ENCODE results near the gene DHDH. TPM values are rescaled to one million over a fixed set of nuclear protein-coding genes. Genes with fewer than 3 reads are reported as not detected.

The DHDH gene
- total RNA-seq, 1 donor from 2014 or later, result 1.0 TPM

DNA sequence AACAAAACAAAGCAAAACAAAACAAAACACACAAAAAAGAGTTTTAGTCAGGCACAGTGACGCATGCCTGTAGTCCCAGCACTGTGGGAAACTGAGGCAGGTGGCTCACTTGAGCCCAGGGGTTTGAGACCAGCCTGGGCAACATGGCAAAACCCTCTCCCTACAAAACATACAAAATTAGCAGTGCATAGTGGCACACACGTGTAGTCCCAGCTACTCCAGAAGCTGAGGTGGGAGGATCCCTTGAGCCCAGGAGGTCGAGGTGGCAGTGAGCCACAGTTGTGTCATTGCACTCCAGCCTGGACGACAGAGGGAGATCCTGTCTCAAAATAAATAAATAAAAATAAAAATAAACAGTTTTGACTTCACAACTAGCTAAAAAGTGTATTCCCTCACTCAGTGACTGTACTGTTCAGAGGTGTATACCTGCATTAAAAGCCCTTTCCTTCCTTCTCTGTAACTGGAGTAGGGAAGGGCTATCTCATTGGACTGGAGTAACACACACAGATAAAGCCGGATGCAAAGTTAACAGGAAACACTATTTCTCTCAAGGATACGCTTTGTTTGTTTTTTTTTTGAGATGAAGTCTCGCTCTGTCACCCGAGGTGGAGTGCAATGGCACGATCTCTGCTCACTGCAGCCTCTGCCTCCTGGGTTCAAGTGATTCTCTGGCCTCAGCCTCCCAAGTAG is 17.5 kb downstream of the DHDH start:
- no peak overlapping the region for H3K4me3 ChIP-seq (ENCODE audit: low read depth, low read length)
- no peaks in the 10 kb centered on the region for H3K27me3 ChIP-seq (ENCODE audit: control insufficient read depth, insufficient read depth, low read length)
- TF ChIP-seq, protein P1, sequence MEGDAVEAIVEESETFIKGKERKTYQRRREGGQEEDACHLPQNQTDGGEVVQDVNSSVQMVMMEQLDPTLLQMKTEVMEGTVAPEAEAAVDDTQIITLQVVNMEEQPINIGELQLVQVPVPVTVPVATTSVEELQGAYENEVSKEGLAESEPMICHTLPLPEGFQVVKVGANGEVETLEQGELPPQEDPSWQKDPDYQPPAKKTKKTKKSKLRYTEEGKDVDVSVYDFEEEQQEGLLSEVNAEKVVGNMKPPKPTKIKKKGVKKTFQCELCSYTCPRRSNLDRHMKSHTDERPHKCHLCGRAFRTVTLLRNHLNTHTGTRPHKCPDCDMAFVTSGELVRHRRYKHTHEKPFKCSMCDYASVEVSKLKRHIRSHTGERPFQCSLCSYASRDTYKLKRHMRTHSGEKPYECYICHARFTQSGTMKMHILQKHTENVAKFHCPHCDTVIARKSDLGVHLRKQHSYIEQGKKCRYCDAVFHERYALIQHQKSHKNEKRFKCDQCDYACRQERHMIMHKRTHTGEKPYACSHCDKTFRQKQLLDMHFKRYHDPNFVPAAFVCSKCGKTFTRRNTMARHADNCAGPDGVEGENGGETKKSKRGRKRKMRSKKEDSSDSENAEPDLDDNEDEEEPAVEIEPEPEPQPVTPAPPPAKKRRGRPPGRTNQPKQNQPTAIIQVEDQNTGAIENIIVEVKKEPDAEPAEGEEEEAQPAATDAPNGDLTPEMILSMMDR (IDR thresholded peaks at IDR 0.05; ENCODE audit: insufficient read depth, low read length, poor library complexity, severe bottlenecking), result no peak
- DNase-seq (ENCODE audit: low read depth), result no peak
- H3K36me3 ChIP-seq (ENCODE audit: control insufficient read depth, insufficient read depth, low read length), result no peaks in the 10 kb centered on the region

DNA sequence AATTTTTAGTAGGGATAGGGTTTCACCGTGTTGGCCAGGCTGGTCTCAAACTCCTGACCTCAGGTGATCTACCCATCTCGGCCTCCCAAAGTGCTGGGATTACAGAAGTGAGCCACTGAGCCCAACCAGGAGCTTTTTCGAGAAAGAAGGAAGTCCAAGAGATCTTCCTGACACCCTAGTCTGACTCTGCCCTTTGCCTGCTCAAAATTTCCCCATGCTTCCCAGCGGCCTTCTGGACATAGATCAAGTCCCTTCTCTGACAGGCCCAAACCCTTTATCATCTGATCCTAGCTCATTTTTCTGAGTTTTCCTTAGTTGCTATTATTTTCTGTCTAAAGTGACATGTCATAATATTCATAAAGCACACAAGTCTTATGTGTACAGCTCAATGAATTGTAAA is 19.6 kb downstream of the DHDH start:
- H3K27me3 ChIP-seq (ENCODE audit: control insufficient read depth, insufficient read depth, low read length), result no peaks in the 10 kb centered on the region
- no peak for DNase-seq (ENCODE audit: low read depth)
- TF ChIP-seq, protein P1 (IDR thresholded peaks at IDR 0.05; ENCODE audit: insufficient read depth, low read length, poor library complexity, severe bottlenecking), result no peak
- peaks cover 2% of the 10 kb centered on the region for H3K36me3 ChIP-seq (ENCODE audit: control insufficient read depth, insufficient read depth, low read length)
- H3K4me3 ChIP-seq (ENCODE audit: low read depth, low read length), result no peak overlapping the region

DNA sequence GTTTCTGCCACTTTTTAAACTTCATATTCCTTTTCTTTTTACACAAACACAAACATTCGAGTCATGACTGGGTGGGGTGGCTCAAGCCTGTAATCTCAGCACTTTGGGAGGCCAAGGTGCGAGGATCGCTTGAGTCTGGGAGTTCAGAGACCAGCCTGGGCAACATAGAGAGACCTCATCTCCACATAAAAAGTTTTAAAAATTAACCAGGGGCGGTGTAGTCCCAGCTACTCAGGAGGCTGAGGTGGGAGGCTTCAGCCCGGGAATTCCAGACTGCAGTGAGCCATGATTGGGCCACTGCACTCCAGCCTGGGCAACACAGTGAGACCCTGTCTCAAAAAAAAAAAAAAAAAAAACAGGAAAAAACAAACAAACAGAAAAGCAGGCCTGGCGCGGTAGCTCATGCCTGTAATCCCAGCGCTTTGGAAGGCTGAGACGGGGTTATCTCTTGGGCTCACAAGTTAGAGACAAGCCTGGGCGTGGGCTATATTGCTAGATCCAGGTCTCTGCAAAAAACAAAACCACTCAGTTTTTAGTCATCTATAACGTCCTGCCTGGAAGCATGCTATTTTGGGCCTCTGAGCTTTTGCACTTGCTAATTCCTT is 20.6 kb downstream of the DHDH start:
- no peak for DNase-seq (ENCODE audit: low read depth)
- H3K4me3 ChIP-seq (ENCODE audit: low read depth, low read length), result peak overlapping the region; percentile 88
- peaks cover 2% of the 10 kb centered on the region for H3K36me3 ChIP-seq (ENCODE audit: control insufficient read depth, insufficient read depth, low read length)
- H3K27me3 ChIP-seq (ENCODE audit: control insufficient read depth, insufficient read depth, low read length), result no peaks in the 10 kb centered on the region
- TF ChIP-seq, protein P1 (IDR thresholded peaks at IDR 0.05; ENCODE audit: insufficient read depth, low read length, poor library complexity, severe bottlenecking), result no peak

DNA sequence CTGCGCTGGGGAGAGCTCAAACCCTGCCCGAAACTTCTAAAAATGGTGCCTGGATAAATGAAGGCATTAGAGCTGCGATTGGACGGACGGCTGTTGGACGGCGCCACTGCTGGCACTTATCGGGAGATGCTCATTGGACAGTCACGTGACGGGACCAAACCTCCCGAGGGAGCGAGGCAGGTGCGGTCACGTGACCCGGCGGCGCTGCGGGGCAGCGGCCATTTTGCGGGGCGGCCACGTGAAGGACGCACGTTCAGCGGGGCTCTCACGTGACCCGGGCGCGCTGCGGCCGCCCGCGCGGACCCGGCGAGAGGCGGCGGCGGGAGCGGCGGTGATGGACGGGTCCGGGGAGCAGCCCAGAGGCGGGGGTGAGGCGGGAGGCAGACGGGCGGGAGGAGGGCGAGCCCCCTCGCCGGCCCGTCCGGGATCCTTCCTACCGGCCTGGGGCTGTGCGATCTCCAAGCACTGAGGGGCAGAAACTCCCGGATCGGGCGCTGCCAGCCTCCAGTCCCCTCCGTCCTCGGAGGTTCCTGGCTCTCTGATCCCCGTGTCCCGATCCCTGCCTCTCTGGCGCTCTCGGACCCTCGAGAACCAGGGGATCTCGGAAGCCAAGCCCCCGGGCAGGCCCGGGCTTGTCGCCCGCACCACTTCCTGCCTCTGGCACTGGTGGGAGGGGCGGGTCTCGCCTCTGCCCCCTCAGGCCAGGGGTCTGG is 21.3 kb downstream of the DHDH start, which contains the start of gene BAX:
TSS of gene BAX (plus strand) at position 281 of the 713 bp plus-strand sequence. CDS start at position 335, 54 bp downstream.
- Histone ChIP-seq H3K27me3 (ENCODE audit: control insufficient read depth, insufficient read depth, low read length) (no peaks in the 10 kb centered on the region), H3K36me3 (ENCODE audit: control insufficient read depth, insufficient read depth, low read length) (peaks cover 2% of the 10 kb centered on the region), H3K4me3 (ENCODE audit: low read depth, low read length) (peak within 1 kb of the TSS; percentile 88)
- TF ChIP-seq, protein P1 (IDR thresholded peaks at IDR 0.05; ENCODE audit: insufficient read depth, low read length, poor library complexity, severe bottlenecking), result no peak
- peak; percentile 69 for DNase-seq (ENCODE audit: low read depth)

DNA sequence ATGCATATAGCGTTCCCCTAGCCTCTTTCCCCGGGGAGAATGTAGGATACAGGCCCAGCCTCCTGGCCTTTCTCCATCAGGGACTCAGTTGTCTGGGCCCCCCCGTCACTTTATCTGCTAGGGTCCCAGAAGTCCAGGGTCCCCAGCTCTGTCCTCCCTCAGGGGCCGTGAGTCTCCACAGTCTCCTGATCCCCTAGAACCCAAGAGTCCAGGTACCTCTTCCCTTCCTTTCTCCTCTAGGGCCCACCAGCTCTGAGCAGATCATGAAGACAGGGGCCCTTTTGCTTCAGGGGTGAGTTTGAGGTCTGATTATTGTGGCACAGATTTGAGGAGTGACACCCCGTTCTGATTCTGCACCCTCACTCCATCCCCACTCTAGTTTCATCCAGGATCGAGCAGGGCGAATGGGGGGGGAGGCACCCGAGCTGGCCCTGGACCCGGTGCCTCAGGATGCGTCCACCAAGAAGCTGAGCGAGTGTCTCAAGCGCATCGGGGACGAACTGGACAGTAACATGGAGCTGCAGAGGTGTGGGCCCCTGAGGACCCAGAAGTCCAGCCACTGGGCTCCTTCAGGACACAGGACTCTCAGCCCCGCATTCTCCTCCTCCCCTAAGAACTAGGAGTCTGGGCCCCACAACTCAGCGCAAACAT is 21.9 kb downstream of the DHDH start:
- TF ChIP-seq, protein P1 (IDR thresholded peaks at IDR 0.05; ENCODE audit: insufficient read depth, low read length, poor library complexity, severe bottlenecking), result no peak
- H3K27me3 ChIP-seq (ENCODE audit: control insufficient read depth, insufficient read depth, low read length), result no peaks in the 10 kb centered on the region
- peak overlapping the region; percentile 88 for H3K4me3 ChIP-seq (ENCODE audit: low read depth, low read length)
- peaks cover 2% of the 10 kb centered on the region for H3K36me3 ChIP-seq (ENCODE audit: control insufficient read depth, insufficient read depth, low read length)
- DNase-seq (ENCODE audit: low read depth), result no peak

All from kidney epithelial cell (primary cell).